Measurements from ENCODE around the gene RAMP2.
"Not testable (repeated sequence)": the region's sequence is repeated elsewhere in the genome, so short reads cannot be mapped to it uniquely, and the experiment has no call there.

Gene RAMP2

DNA sequence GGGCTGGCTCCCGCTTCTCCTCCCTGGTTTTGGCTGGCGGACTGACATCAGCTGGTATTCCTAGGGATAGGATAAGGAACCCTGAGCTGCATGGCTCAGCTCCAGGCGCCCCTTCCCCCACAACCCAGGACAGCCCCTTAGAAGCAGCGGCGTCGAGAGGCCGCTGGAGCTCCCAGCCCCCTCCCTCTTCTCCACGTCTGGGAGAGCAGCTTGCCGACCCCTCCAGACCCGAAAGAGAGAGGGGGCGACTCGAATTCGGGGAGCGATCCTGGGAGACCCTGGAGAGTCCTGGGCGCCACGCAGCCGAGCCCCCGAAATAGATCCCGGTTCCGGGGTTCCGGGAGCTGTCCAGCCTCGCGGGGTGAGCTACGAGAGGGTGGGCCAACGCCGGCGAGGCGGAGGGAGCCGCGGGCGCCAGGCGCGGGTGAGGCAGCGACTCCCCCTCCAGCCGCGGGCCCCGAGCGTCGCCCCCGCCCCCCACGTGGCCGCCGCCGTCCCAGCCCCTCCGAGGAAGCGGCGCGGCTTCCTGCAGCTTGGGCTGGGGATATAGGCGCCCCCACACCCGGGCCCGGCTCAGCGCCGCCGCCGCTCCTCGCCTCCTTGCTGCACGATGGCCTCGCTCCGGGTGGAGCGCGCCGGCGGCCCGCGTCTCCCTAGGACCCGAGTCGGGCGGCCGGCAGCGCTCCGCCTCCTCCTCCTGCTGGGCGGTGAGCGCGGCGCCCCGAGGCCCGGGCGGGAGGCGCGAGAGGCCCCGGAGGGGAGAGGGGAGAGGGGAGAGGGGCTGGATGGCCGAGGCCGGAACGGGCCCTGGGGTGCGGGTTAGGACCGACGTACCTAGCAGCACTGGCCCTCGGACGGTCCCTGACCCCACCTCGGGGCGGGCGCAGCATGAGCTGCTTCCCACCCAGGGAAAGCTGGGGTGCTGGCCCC lies at the start of gene RAMP2:
TSS of gene RAMP2 (plus strand) at position 576 of the 930 bp plus-strand sequence. CDS start at position 611, 35 bp downstream.
- no peak for DNase-seq

GRCh38 chr17:42720996-42721583 lies 39.9 kb upstream of the RAMP2 start:
- DNase-seq = peak; percentile 1

DNA sequence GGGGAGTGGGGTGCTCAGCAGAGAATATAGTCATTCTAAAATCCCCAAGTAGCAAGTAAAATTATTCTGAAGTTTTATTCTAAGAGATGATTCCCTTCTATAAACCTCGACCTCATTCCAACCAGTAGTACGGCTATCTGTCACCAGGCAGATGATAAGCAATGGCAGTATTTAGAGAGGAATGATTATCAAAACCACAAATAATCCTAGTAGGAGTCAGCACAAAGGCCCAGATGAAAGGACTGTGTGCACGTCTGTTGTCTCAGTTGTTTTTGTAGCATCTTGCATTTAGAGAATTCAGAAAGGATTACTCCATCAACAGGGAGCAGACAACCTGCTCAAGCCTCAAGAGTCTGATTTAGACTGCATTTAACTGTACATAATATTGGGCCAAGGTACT lies 37.4 kb upstream of the RAMP2 start:
- no peak for DNase-seq

GRCh38 chr17:42725143-42725542 lies 35.9 kb upstream of the RAMP2 start:
- no peak for DNase-seq

DNA sequence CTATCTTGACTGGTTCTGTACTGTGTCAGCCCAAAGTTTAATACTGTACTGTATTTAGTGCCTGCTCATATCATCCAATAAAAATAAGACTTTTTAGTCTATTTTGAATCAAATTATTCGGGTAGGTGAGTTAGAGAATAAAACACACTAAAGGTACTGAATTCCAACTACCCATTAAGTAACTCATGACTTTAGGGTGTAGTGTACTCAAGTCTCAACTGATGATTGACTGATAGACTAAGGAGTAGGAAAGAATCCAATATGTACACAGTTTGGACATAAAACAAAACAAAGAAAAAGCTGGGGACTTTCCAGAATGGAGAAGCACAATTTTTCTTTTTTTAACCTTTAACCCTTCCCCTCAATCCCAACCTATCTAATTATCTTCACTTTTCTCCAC lies 20.3 kb upstream of the RAMP2 start:
- no peak for DNase-seq

GRCh38 chr17:42742916-42743315 lies 18.1 kb upstream of the RAMP2 start:
- not testable (repeated sequence) for DNase-seq

- no peak for DNase-seq
These were observed 17.3 kb upstream of the RAMP2 start for GRCh38 chr17:42743595-42744282.

DNA sequence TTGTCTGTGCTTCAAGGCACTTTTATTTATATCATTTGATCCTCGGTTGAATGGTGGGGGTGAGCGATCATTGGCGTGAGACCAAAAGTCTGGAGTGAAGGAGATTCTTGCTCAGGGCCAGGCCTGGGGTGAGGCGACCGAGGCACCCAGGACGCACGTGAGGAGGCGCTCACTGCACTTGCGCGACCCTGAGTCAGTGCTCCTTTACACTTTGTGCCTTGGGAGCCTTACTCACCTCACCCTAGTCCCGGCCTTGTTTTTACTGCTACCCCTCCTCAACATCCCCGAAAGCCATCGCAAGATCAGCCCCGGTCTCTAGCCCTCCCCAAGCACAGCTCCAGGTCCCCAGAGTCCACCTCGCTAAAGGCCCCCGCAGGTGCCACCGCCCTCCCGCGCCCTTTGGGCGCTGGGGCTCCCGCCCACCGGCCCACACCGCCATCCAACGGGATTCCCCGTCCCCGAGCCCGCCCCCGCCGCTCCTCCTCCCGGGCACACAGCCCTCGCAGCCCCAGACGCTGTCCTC lies 16.7 kb upstream of the RAMP2 start:
- no peak for DNase-seq

- DNase-seq = peak; percentile 63
These were observed 16.0 kb upstream of the RAMP2 start, which contains the start of gene EZH1 for GRCh38 chr17:42744806-42745617. Gene EZH1, minus strand, starts transcription at chr17:42745040. Its CDS starts 16,099 bp downstream, at chr17:42728941.

GRCh38 chr17:42748202-42748907 lies 12.7 kb upstream of the RAMP2 start:
- no peak for DNase-seq

GRCh38 chr17:42748908-42749798 lies 11.9 kb upstream of the RAMP2 start:
- DNase-seq = no peak

GRCh38 chr17:42750739-42751344 lies 10.2 kb upstream of the RAMP2 start:
- DNase-seq = no peak

GRCh38 chr17:42751628-42752027 lies 9.4 kb upstream of the RAMP2 start:
- DNase-seq = no peak

GRCh38 chr17:42754782-42755181 lies 6.2 kb upstream of the RAMP2 start:
- no peak for DNase-seq

DNA sequence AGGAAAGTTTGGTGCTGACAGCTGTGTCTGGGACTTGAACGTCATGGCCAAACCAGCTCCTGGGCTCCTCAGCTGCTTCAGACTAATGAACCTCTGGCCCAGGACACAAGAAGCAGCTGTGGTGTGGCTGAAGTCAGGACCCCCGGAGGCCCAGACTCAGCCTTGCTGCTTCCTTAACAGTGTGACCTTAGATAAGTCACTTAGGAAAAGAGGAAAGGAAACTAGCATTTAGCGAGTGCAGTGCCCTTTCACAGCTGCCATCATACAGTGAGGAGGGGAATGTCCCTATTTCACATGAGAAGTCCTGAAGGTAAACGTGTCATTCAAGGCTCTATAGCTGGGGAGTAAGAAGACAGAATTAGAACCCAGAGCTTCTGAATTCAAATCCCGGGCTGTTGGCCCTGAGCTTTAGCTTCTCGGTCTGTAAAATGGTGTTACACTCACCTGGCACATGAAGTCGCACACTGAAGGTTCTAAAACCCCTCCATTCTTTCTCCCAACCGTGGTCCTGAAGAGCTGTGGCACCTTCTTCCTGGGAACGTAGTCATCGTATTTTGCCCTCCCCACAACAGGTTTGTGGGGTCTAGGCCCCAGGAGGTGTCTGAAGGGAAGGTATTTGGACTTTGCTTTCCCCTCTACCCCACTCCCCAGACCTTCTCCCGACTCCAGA lies 910 bp upstream of the RAMP2 start:
- no peak for DNase-seq

GRCh38 chr17:42761638-42762037 lies 611 bp downstream of the RAMP2 start:
- no peak for DNase-seq

- no peak for DNase-seq
These were observed 5.1 kb downstream of the RAMP2 start for GRCh38 chr17:42766124-42766523.

DNA sequence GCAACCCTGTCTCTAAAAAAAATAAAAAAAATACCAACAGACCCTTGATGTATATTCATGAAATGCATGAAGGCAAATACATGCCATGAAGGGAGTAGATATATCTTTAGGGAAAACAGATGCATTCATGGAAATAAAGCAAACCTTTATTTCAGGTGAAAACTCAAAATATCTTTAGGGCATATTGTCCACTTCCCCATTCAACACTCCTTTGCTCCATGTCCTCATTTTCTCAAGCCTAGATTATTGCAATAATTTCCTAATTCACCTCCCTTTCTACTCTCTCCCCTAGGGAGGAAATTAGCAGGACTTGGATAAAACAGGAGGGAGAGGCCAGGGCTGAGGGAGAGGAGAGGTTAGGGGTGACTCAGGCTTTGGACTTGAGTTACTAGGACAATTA lies 6.5 kb downstream of the RAMP2 start:
- no peak for DNase-seq

- not testable (repeated sequence) for DNase-seq
These were observed 7.0 kb downstream of the RAMP2 start for GRCh38 chr17:42768006-42768405.

DNA sequence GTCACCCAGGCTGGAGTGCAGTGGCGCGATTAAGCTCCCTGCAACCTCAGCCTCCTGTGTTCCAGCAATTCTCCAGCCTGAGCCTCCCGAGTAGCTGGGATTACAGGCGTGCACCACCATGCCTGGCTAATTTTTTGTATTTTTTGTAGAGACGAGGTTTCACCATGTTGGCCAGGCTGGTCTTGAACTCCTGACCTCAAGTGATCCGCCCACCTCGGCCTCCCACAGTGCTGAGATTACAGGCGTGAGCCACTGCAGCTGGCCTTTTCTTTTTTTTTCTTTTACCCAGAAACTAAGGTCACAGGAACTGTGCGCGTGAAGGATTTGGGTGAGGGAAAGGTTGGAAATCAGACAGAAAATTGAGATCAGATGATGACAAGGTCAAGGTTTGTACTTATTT lies 8.9 kb downstream of the RAMP2 start:
- DNase-seq = not testable (repeated sequence)

Measured in NCI-H1417 treated with DMSO at 0.1 percent for 48 hours (cell line).